SK-N-SH treated with all-trans-retinoic acid at 6 μM for 48 hours (cell line): ENCODE results near the gene BCHE.

ENCODE experiments used
- GLIS3 ChIP-seq: fragments of 250-450 bp; sonication (Bioruptor Pico); IDR thresholded peaks from 2 replicates; pipeline ENCODE4 v1.5.0; 2020; ENCODE audit warnings: mild to moderate bottlenecking, moderate library complexity
- ISL1 ChIP-seq: fragments of 250-450 bp; sonication (Bioruptor Pico); IDR thresholded peaks from 2 replicates; pipeline ENCODE4 v2.1.2; 2022; ENCODE audit warnings: mild to moderate bottlenecking, moderate library complexity

DNA sequence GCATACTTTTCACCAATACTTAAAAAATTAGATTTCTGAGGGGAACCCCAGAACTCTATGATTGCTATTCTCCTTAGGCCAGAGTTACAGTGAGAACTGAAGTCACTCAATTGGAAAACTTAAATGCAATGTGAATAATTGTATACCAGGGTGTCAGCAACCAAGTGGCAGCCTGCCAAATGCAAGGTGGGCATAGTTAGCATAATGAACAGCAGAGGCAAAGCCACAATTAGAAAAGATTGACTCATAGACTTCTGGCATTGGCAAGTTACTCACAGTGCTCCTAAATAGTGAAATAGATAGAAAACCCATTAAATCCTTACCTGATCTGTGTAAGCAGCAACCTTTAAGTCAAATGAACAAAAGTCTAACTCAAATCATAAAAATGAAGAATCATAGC, 94.9 kb downstream of the BCHE start:
- TF ChIP-seq ISL1 (CRISPR knock-in tag) (no peak), GLIS3 (CRISPR knock-in tag) (no peak)
